ENCODE results near the gene ANKFY1. TPM values are rescaled to one million over a fixed set of nuclear protein-coding genes. Genes with fewer than 3 reads are reported as not detected.

ANKFY1 gene
- total and polyA plus RNA-seq, 5 donors from 2014 or later, result 9.9 to 61.0 (median 11.3) TPM

DNA sequence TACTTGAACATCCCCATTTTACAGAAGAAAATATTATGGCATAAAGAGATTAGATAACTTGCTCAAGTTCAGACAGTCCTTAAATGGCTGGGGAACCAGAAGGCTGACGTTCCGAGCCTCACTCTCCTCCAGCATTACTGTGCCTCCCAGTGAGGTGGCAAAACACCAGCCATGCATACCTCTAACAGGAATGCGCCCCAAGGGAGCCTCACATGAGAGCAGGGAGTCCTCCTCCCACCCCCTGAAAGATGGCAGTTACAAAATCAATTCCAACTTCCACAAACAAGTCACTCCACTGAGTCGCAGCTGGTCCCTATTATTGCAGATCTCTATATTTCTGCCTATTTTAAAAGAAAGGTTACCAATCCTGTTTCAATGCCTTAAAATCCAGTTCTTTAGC is 55.5 kb downstream of the ANKFY1 start:
- H3K4me1 ChIP-seq (ENCODE audit: control insufficient read depth, insufficient read depth, low read length, poor library complexity, severe bottlenecking), result peaks cover 4% of the 10 kb centered on the region
- DNase-seq (no peak), ATAC-seq (ENCODE audit: low read depth in 2 of 2) (no peak)
- Mint-ChIP-seq H3K4me1 (peaks cover 0 to 29% (median 14%) of the 10 kb centered on the region in 4 donors), H3K4me3 (no peak overlapping the region), H3K36me3 (peaks cover 54% of the 10 kb centered on the region), H3K9me3 (no peaks in the 10 kb centered on the region), H3K27me3 (no peaks in the 10 kb centered on the region), H3K27ac (no peak overlapping the region)
- no peak overlapping the region for H3K4me3 ChIP-seq (ENCODE audit: low read depth, low read length)
- peaks cover 49% of the 10 kb centered on the region for H3K36me3 ChIP-seq (ENCODE audit: control insufficient read depth, insufficient read depth, low read length)
- no peaks in the 10 kb centered on the region for H3K27me3 ChIP-seq (ENCODE audit: control insufficient read depth, insufficient read depth, low read length)
- H3K27ac ChIP-seq (ENCODE audit: insufficient read depth, low read length, poor library complexity, severe bottlenecking), result no peak overlapping the region
- H3K9me3 ChIP-seq (ENCODE audit: control insufficient read depth in 2 of 2, low read length in 2 of 2), result no peaks in the 10 kb centered on the region

DNA sequence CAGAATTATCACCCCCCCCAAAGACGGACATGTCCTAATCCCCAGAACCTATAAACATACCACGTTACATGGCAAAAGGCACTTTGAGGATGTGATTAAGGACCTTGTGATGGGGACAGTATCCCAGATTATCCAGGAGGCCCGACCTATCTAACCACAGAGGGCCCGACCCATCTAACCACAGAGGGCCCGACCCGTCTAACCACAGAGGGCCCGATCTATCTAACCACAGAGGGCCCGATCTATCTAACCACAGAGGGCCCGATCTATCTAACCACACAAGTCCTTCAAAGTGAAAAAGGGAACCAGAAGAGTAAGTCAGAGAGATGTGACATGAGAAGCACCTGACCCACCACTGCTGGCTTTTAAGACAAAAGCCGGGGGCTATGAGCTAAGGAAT is 56.8 kb downstream of the ANKFY1 start:
- Histone ChIP-seq H3K4me3 (ENCODE audit: low read depth, low read length) (no peak overlapping the region), H3K4me1 (ENCODE audit: control insufficient read depth, insufficient read depth, low read length, poor library complexity, severe bottlenecking) (peaks cover 4% of the 10 kb centered on the region), H3K9me3 (ENCODE audit: control insufficient read depth in 2 of 2, low read length in 2 of 2) (no peaks in the 10 kb centered on the region), H3K27ac (ENCODE audit: insufficient read depth, low read length, poor library complexity, severe bottlenecking) (no peak overlapping the region), H3K27me3 (ENCODE audit: control insufficient read depth, insufficient read depth, low read length) (no peaks in the 10 kb centered on the region), H3K36me3 (ENCODE audit: control insufficient read depth, insufficient read depth, low read length) (peaks cover 46% of the 10 kb centered on the region)
- Mint-ChIP-seq H3K9me3 (no peaks in the 10 kb centered on the region), H3K27me3 (no peaks in the 10 kb centered on the region), H3K4me1 (peaks cover 0 to 25% (median 13%) of the 10 kb centered on the region in 4 donors), H3K36me3 (peaks cover 50% of the 10 kb centered on the region), H3K4me3 (no peak overlapping the region), H3K27ac (peak overlapping the region; percentile 20 to 76 (median 52))
- DNase-seq (no peak), ATAC-seq (ENCODE audit: low read depth in 2 of 2) (no peak)

DNA sequence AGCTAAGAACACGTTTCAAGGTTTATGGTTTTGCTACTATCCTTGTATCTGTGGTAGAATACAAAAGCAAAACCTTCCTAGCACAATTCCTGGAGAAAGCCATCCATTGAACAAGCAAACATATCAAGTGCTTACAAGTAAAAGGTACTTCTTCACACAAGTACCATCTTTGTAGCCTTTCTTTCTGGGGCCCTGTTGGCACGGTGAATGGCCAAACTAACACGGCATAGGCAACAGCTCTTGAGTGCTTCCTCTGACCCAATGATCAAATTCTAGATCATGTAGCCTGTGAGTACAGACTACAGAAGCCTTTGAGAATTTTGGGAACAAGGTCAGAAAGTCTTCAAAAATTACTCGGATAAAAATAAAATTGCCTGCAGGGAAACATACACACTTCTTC is 57.9 kb downstream of the ANKFY1 start:
- Mint-ChIP-seq H3K36me3 (peaks cover 50% of the 10 kb centered on the region), H3K9me3 (no peaks in the 10 kb centered on the region), H3K4me1 (peaks cover 0 to 25% (median 11%) of the 10 kb centered on the region in 4 donors), H3K27ac (peak overlapping the region in 1 of 3 donors; percentile 20), H3K4me3 (no peak overlapping the region), H3K27me3 (no peaks in the 10 kb centered on the region)
- H3K27me3 ChIP-seq (ENCODE audit: control insufficient read depth, insufficient read depth, low read length), result no peaks in the 10 kb centered on the region
- H3K4me1 ChIP-seq (ENCODE audit: control insufficient read depth, insufficient read depth, low read length, poor library complexity, severe bottlenecking), result peaks cover 4% of the 10 kb centered on the region
- no peak overlapping the region for H3K27ac ChIP-seq (ENCODE audit: insufficient read depth, low read length, poor library complexity, severe bottlenecking)
- DNase-seq (no peak), ATAC-seq (ENCODE audit: low read depth in 2 of 2) (no peak)
- H3K36me3 ChIP-seq (ENCODE audit: control insufficient read depth, insufficient read depth, low read length), result peaks cover 49% of the 10 kb centered on the region
- H3K9me3 ChIP-seq (ENCODE audit: control insufficient read depth in 2 of 2, low read length in 2 of 2), result no peaks in the 10 kb centered on the region
- H3K4me3 ChIP-seq (ENCODE audit: low read depth, low read length), result no peak overlapping the region

DNA sequence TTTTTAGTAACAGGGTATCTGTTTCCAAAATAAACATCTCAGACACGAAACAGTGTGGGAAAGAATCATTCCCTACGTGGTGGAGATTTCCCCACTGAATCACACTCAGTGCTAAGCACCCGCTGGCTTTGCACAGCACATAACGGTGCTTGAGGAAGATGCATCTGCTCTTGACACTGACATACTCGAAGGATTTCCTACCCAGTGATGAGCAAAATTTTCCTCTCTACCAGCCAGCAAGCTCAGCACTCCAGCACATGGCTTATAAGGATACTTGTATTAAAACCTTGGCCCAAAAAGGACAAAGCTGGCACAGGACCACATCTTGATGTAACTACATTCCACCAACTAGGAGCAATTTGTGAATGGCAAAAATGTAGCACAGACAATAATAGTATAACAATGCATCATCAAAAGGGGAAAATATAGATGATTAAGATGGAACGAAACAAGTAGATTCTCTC is 59.0 kb downstream of the ANKFY1 start:
- Mint-ChIP-seq H3K36me3 (peaks cover 45% of the 10 kb centered on the region), H3K27ac (no peak overlapping the region), H3K4me3 (peak overlapping the region in 1 of 4 donors; percentile 76), H3K27me3 (no peaks in the 10 kb centered on the region), H3K4me1 (peaks cover 0 to 21% (median 12%) of the 10 kb centered on the region in 4 donors), H3K9me3 (no peaks in the 10 kb centered on the region)
- Histone ChIP-seq H3K36me3 (ENCODE audit: control insufficient read depth, insufficient read depth, low read length) (peaks cover 57% of the 10 kb centered on the region), H3K9me3 (ENCODE audit: control insufficient read depth in 2 of 2, low read length in 2 of 2) (no peaks in the 10 kb centered on the region), H3K27me3 (ENCODE audit: control insufficient read depth, insufficient read depth, low read length) (no peaks in the 10 kb centered on the region), H3K4me3 (ENCODE audit: low read depth, low read length) (no peak overlapping the region), H3K4me1 (ENCODE audit: control insufficient read depth, insufficient read depth, low read length, poor library complexity, severe bottlenecking) (peaks cover 4% of the 10 kb centered on the region), H3K27ac (ENCODE audit: insufficient read depth, low read length, poor library complexity, severe bottlenecking) (no peak overlapping the region)
- DNase-seq (no peak), ATAC-seq (ENCODE audit: low read depth in 2 of 2) (no peak)

DNA sequence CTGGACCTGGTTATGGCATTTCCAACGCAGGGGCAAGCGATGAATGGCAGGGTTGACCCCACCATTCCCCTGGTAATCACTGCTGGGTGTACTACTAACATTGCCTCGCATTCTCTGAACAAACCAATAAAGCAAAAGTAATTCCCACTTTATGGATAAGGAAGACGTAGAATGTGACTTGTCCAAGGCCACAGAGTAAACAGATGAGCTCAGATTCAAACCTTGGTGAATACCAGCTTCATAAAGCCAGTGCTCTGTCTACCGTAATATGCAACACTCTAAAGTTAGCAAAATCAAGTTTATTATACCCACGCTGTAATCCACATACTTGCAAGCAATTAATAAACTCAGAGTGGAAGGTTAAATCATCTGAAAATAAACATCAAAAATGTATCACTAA is 59.6 kb downstream of the ANKFY1 start:
- peaks cover 57% of the 10 kb centered on the region for H3K36me3 ChIP-seq (ENCODE audit: control insufficient read depth, insufficient read depth, low read length)
- DNase-seq (no peak), ATAC-seq (ENCODE audit: low read depth in 2 of 2) (no peak)
- Mint-ChIP-seq H3K9me3 (no peaks in the 10 kb centered on the region), H3K27ac (no peak overlapping the region), H3K4me3 (no peak overlapping the region), H3K27me3 (no peaks in the 10 kb centered on the region), H3K36me3 (peaks cover 42% of the 10 kb centered on the region), H3K4me1 (peaks cover 0 to 21% (median 11%) of the 10 kb centered on the region in 4 donors)
- no peak overlapping the region for H3K27ac ChIP-seq (ENCODE audit: insufficient read depth, low read length, poor library complexity, severe bottlenecking)
- H3K9me3 ChIP-seq (ENCODE audit: control insufficient read depth in 2 of 2, low read length in 2 of 2), result no peaks in the 10 kb centered on the region
- H3K27me3 ChIP-seq (ENCODE audit: control insufficient read depth, insufficient read depth, low read length), result no peaks in the 10 kb centered on the region
- peaks cover 4% of the 10 kb centered on the region for H3K4me1 ChIP-seq (ENCODE audit: control insufficient read depth, insufficient read depth, low read length, poor library complexity, severe bottlenecking)
- no peak overlapping the region for H3K4me3 ChIP-seq (ENCODE audit: low read depth, low read length)

DNA sequence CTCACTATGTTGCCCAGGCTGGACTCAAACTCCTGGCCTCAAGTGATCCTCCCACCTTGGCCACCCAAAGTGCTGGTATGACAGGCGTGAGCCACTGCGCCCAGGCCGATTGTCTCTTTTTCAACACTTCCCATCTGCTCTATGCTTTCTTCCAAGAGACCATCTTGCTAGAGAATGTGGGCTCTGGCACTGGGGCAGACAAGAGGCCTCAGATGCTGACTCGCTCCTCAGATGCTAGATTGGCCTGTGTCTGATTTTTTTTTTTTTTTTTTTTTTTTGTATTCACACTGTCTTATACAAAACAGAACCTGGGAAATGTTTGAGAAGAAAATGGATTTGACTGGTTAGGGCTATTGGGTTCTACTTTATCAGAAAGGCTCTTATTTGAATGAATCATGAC is 62.6 kb downstream of the ANKFY1 start:
- Histone ChIP-seq H3K9me3 (ENCODE audit: control insufficient read depth in 2 of 2, low read length in 2 of 2) (no peaks in the 10 kb centered on the region), H3K4me3 (ENCODE audit: low read depth, low read length) (no peak overlapping the region), H3K27ac (ENCODE audit: insufficient read depth, low read length, poor library complexity, severe bottlenecking) (no peak overlapping the region), H3K4me1 (ENCODE audit: control insufficient read depth, insufficient read depth, low read length, poor library complexity, severe bottlenecking) (no peaks in the 10 kb centered on the region), H3K36me3 (ENCODE audit: control insufficient read depth, insufficient read depth, low read length) (peaks cover 48% of the 10 kb centered on the region), H3K27me3 (ENCODE audit: control insufficient read depth, insufficient read depth, low read length) (no peaks in the 10 kb centered on the region)
- Mint-ChIP-seq H3K9me3 (no peaks in the 10 kb centered on the region), H3K27me3 (no peaks in the 10 kb centered on the region), H3K4me1 (peaks cover 0 to 13% (median 0%) of the 10 kb centered on the region in 4 donors), H3K36me3 (peaks cover 31% of the 10 kb centered on the region), H3K27ac (peak overlapping the region in 2 of 3 donors; percentile 14 to 39), H3K4me3 (no peak overlapping the region)
- ATAC-seq (ENCODE audit: low read depth in 2 of 2) (no peak), DNase-seq (no peak)

DNA sequence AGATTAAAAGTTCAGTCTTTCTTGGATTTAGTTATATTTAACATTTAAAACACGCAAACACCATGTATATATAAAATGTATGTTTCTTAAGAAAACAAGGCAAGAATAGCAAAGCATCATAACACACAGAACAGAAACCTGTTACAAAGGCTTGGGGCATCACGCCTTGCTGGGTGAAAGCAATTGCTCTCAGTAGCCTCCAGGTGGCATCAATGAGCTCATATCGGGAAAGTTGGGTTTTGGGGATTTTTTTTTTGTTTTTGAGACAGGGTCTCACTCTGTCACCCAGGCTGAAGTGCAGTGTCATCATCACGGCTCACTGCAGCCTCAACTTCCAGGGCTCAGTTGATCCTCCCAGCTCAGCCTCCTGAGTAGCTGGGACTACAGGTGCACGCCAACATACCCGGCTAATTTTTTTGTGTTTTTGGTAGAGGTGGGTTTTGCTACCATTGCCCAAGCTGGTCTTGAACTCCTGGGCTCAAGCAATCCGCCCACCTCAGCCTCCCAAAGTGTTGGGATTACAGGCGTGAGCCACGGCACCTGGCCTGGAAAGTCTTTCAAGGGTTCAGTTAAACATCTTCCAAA is 63.9 kb downstream of the ANKFY1 start:
- H3K9me3 ChIP-seq (ENCODE audit: control insufficient read depth in 2 of 2, low read length in 2 of 2), result no peaks in the 10 kb centered on the region
- DNase-seq (peak; percentile 14 to 58 (median 38)), ATAC-seq (ENCODE audit: low read depth in 2 of 2) (peak; percentile 45 to 53)
- H3K4me1 Mint-ChIP-seq, result peaks cover 0 to 8% (median 0%) of the 10 kb centered on the region in 4 donors
- no peak overlapping the region for H3K27ac ChIP-seq (ENCODE audit: insufficient read depth, low read length, poor library complexity, severe bottlenecking)
- H3K36me3 ChIP-seq (ENCODE audit: control insufficient read depth, insufficient read depth, low read length), result peaks cover 47% of the 10 kb centered on the region
- no peak overlapping the region for H3K27ac Mint-ChIP-seq
- no peaks in the 10 kb centered on the region for H3K27me3 ChIP-seq (ENCODE audit: control insufficient read depth, insufficient read depth, low read length)
- H3K27me3 Mint-ChIP-seq, result no peaks in the 10 kb centered on the region
- H3K4me3 Mint-ChIP-seq, result no peak overlapping the region
- peaks cover 33% of the 10 kb centered on the region for H3K36me3 Mint-ChIP-seq
- H3K4me3 ChIP-seq (ENCODE audit: low read depth, low read length), result no peak overlapping the region
- no peaks in the 10 kb centered on the region for H3K9me3 Mint-ChIP-seq
- H3K4me1 ChIP-seq (ENCODE audit: control insufficient read depth, insufficient read depth, low read length, poor library complexity, severe bottlenecking), result no peaks in the 10 kb centered on the region

DNA sequence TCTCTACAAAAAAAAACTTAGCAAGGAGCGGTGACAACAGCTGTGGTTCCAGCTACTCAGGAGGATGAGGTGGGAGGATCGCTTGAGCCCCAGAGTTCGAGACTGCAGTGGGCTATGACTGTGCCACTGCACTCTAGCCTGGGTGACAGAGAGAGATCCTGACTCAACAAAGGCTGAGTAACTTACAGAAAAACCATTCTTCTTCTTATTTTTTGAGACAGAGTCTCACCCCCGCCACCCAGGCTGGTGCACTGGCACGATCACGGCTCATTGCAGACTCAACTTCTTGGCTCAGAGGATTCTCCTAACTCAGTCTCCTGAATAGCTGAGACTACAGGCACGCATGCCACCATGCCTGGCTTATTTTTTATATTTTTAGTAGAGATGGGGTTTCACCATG is 64.8 kb downstream of the ANKFY1 start:
- Histone ChIP-seq H3K9me3 (ENCODE audit: control insufficient read depth in 2 of 2, low read length in 2 of 2) (no peaks in the 10 kb centered on the region), H3K27ac (ENCODE audit: insufficient read depth, low read length, poor library complexity, severe bottlenecking) (no peak overlapping the region), H3K36me3 (ENCODE audit: control insufficient read depth, insufficient read depth, low read length) (peaks cover 47% of the 10 kb centered on the region), H3K4me1 (ENCODE audit: control insufficient read depth, insufficient read depth, low read length, poor library complexity, severe bottlenecking) (no peaks in the 10 kb centered on the region), H3K27me3 (ENCODE audit: control insufficient read depth, insufficient read depth, low read length) (no peaks in the 10 kb centered on the region), H3K4me3 (ENCODE audit: low read depth, low read length) (no peak overlapping the region)
- Mint-ChIP-seq H3K27me3 (no peaks in the 10 kb centered on the region), H3K36me3 (peaks cover 31% of the 10 kb centered on the region), H3K9me3 (no peaks in the 10 kb centered on the region), H3K27ac (no peak overlapping the region), H3K4me1 (peaks cover 0 to 3% (median 0%) of the 10 kb centered on the region in 4 donors), H3K4me3 (no peak overlapping the region)
- DNase-seq, result no peak
- no peak for ATAC-seq (ENCODE audit: low read depth in 2 of 2)

Measured in CD4-positive, CD25-positive, alpha-beta regulatory T cell (primary cell).